Measurements from ENCODE around the gene ACSF2.

The ACSF2 gene

GRCh38 chr17:50499721-50500120 lies 73.7 kb downstream of the ACSF2 start:
- DNase-seq (ENCODE audit: extremely low read depth, low read depth) = no peak
- TF ChIP-seq CTCF (IDR thresholded peaks at IDR 0.05; ENCODE audit: low read depth, low read length, missing control alignments) = no peak
- no peak overlapping the region for H3K4me3 ChIP-seq (replicated peaks; ENCODE audit: low read depth, low read length)

- TF ChIP-seq CTCF (IDR thresholded peaks at IDR 0.05; ENCODE audit: low read depth, low read length, missing control alignments) = peak; percentile 46
- no peak for DNase-seq (ENCODE audit: extremely low read depth, low read depth)
- no peak overlapping the region for H3K4me3 ChIP-seq (replicated peaks; ENCODE audit: low read depth, low read length)
Measured at GRCh38 chr17:50501054-50501453, 75.0 kb downstream of the ACSF2 start.

GRCh38 chr17:50502301-50502990 lies 76.4 kb downstream of the ACSF2 start:
- no peak for TF ChIP-seq CTCF (IDR thresholded peaks at IDR 0.05; ENCODE audit: low read depth, low read length, missing control alignments)
- DNase-seq (ENCODE audit: extremely low read depth, low read depth) = no peak
- H3K4me3 ChIP-seq (replicated peaks; ENCODE audit: low read depth, low read length) = no peak overlapping the region

GRCh38 chr17:50505591-50506130 lies 79.6 kb downstream of the ACSF2 start:
- TF ChIP-seq CTCF (IDR thresholded peaks at IDR 0.05; ENCODE audit: low read depth, low read length, missing control alignments) = no peak

GRCh38 chr17:50506298-50506697 lies 80.3 kb downstream of the ACSF2 start:
- no peak for DNase-seq (ENCODE audit: extremely low read depth, low read depth)
- no peak for TF ChIP-seq CTCF (IDR thresholded peaks at IDR 0.05; ENCODE audit: low read depth, low read length, missing control alignments)

More at GRCh38 chr17:50505591-50506130, 79.6 kb downstream of the ACSF2 start:
- no peak for DNase-seq (ENCODE audit: extremely low read depth, low read depth)
- H3K4me3 ChIP-seq (replicated peaks; ENCODE audit: low read depth, low read length) = no peak overlapping the region

GRCh38 chr17:50507871-50508572 lies 82.0 kb downstream of the ACSF2 start, which contains the start of gene MYCBPAP:
Gene MYCBPAP (plus strand): TSS chr17:50508439. CDS start chr17:50508675, 236 bp downstream.
- peak within 1 kb of the TSS; percentile 44 for H3K4me3 ChIP-seq (replicated peaks; ENCODE audit: low read depth, low read length)
- no peak for TF ChIP-seq CTCF (IDR thresholded peaks at IDR 0.05; ENCODE audit: low read depth, low read length, missing control alignments)
- no peak for DNase-seq (ENCODE audit: extremely low read depth, low read depth)

More at GRCh38 chr17:50506298-50506697, 80.3 kb downstream of the ACSF2 start:
- no peak overlapping the region for H3K4me3 ChIP-seq (replicated peaks; ENCODE audit: low read depth, low read length)

Measured in HFF-Myc (cell line).